NB4 (cell line): ENCODE data around the gene MAGI2.

ENCODE experiments used
- DNase-seq: peaks from one replicate; pipeline ENCODE4 v3.0.0; 2010; ENCODE audit warnings: low read depth
- H3K4me3 ChIP-seq: one replicate; pipeline ENCODE4 v1.5.1; 2011; ENCODE audit warnings: mild to moderate bottlenecking, low read depth, low read length, moderate library complexity
- CTCF ChIP-seq: IDR thresholded peaks from one replicate; pipeline ENCODE4 v1.5.1; 2012; ENCODE audit warnings: low read depth, low read length
- MYC ChIP-seq: IDR thresholded peaks from 2 replicates; pipeline ENCODE4 v1.6.1; 2011; ENCODE audit warnings: low read depth, low read length
- POLR2A ChIP-seq: IDR thresholded peaks from 2 replicates; pipeline ENCODE4 v1.6.1; 2011; ENCODE audit warnings: mild to moderate bottlenecking; ENCODE audit not compliant: insufficient read length; ENCODE audit errors: extremely low read depth
- TF ChIP-seq, protein P1 (sequence below): IDR thresholded peaks from 2 replicates; pipeline ENCODE4 v1.6.1; 2011; ENCODE audit warnings: low read depth, low read length

Gene MAGI2

DNA sequence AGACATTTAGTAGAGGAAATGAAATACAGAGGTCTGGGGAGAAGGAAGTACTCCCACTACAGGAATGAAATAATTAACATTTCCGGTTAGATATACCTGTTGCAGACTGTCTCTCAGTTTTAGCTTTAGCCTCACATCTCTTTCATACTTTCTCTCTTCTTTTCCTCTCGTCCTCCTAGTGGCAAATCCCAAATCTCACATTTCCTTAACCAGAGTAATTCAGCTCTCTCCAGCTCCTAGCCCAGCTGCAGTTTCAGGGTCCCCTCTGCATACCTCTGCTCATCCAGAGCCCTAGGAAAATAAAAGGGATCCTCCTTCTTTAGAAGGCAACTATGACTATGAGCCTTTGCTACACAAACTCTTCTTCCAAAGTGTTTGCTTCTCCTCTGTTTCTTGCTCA, 1011.7 kb downstream of the MAGI2 start:
- H3K4me3 ChIP-seq, result no peak overlapping the region

GRCh38 chr7:78438433-78438832, 1015.0 kb downstream of the MAGI2 start:
- DNase-seq, result no peak
- H3K4me3 ChIP-seq, result no peak overlapping the region
- TF ChIP-seq CTCF (no peak), MYC (no peak), POLR2A (no peak)
- TF ChIP-seq, protein P1, sequence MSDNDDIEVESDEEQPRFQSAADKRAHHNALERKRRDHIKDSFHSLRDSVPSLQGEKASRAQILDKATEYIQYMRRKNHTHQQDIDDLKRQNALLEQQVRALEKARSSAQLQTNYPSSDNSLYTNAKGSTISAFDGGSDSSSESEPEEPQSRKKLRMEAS, result no peak

More for the DNA sequence above, 1011.7 kb downstream of the MAGI2 start:
- TF ChIP-seq, protein P1, result no peak
- TF ChIP-seq CTCF (no peak), POLR2A (no peak), MYC (no peak)
- no peak for DNase-seq

GRCh38 chr7:78437118-78437517, 1016.3 kb downstream of the MAGI2 start:
- no peak for DNase-seq
- H3K4me3 ChIP-seq, result no peak overlapping the region
- TF ChIP-seq POLR2A, result no peak

DNA sequence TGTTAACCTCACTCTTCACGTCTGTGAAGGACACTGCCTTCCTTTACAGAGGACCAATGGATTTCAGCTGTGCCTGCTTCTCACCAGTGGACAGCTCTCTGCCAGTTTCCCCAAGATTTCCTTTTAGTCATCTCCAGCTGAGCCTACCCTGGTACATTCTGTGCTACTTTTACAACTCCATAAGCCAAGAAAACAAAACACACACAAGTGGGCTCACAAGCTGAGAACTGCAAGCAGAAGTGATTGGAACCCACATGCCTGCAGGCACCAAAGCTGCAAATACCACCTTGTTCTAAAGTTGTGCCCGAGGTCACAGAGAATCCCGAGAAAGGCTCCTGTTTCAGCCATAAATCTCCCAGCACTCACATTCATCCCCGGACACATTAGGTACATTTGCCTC, 1018.1 kb downstream of the MAGI2 start:
- H3K4me3 ChIP-seq, result no peak overlapping the region
- DNase-seq, result no peak
- TF ChIP-seq, protein P1, result no peak
- no peak for TF ChIP-seq POLR2A
- TF ChIP-seq CTCF, result no peak
- TF ChIP-seq MYC, result no peak

DNA sequence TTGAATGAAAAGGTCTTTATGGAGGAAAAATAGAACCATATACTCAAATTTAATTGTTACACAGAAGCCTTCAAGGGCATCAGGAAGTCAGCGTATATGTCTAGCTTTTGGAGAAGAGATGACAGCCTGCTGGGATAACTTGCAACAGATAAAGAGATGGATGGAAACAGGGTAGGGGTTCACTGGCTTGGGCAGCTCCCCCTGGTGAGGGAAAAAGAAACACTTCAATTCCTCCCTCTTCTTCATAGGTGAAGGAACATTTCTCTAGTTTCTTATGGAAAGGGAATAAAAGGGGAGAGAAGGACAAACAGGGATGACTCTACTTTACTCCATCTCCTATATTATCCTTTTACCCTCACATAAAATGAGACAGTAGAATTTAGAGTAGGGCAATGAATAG, 1019.2 kb downstream of the MAGI2 start:
- TF ChIP-seq, protein P1, result no peak
- TF ChIP-seq POLR2A (no peak), CTCF (no peak), MYC (no peak)
- DNase-seq, result peak; percentile 7
- H3K4me3 ChIP-seq, result no peak overlapping the region

DNA sequence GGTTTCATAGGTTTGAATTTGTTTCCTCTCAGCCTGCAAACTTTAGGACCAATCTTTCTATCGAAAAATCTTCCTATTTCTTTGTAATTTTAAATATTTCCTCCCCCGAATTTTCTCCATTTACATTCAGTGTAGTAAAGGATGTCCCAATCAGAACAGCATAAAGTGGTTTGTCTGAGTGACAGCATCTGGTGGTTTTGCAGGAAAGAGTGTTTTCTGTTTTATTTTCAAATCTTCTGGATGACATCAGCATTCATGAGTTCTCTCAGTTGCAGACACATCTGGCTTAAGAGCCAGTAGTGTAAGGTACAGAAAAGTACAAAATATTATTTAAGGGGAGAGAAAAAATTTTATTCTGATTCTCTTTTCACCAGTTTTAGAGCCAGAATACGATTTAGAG, 1020.0 kb downstream of the MAGI2 start:
- no peak overlapping the region for H3K4me3 ChIP-seq
- DNase-seq, result no peak
- TF ChIP-seq POLR2A, result no peak
- no peak for TF ChIP-seq MYC
- TF ChIP-seq CTCF, result no peak
- TF ChIP-seq, protein P1, result no peak
